Keratinocyte (primary cell): ENCODE measurements around the gene FUT8. TPM values are rescaled to one million over a fixed set of nuclear protein-coding genes. Genes with fewer than 3 reads are reported as not detected.

ENCODE experiments used
- DNase-seq: peaks from one replicate; pipeline ENCODE4 v3.0.0-alpha.2; 2011; ENCODE audit warnings: low read depth, missing footprints, low spot score
- FAIRE-seq: peaks from 2 replicates; lab custom pipeline; 2011; peaks lifted over from hg19 to GRCh38; lab: Jason Lieb, UNC
- H2AFZ ChIP-seq: 2 replicates; pipeline ENCODE4 v1.6.0; 2012; ENCODE audit warnings: low read length, control low read depth, inconsistent platforms; ENCODE audit not compliant: control insufficient read depth
- H3K27ac ChIP-seq: 2 replicates; pipeline ENCODE4 v1.5.1; 2011; ENCODE audit warnings: low read length; ENCODE audit not compliant: control insufficient read depth, insufficient read depth
- H3K27me3 ChIP-seq: 3 replicates; pipeline ENCODE4 v1.6.0; 2011; ENCODE audit warnings: low read length; ENCODE audit not compliant: control insufficient read depth, insufficient read depth; ENCODE audit errors: extremely low read depth
- H3K36me3 ChIP-seq, 2 experiments: 2 replicates in 1 of 2; 3 replicates in 1 of 2; pipeline ENCODE4 v1.5.1; 2011; ENCODE audit warnings: low read length in 2 of 2, mild to moderate bottlenecking in 1 of 2; ENCODE audit not compliant: control insufficient read depth in 2 of 2, insufficient read depth in 2 of 2; ENCODE audit errors: extremely low read depth in 1 of 2
- H3K4me1 ChIP-seq: 3 replicates; pipeline ENCODE4 v1.5.1; 2011; ENCODE audit warnings: low read length; ENCODE audit not compliant: control insufficient read depth, insufficient read depth; ENCODE audit errors: extremely low read depth
- H3K4me2 ChIP-seq: 3 replicates; pipeline ENCODE4 v1.6.0; 2011; ENCODE audit warnings: low read depth, low read length; ENCODE audit not compliant: control insufficient read depth, insufficient read depth; ENCODE audit errors: extremely low read depth
- H3K4me3 ChIP-seq, 3 experiments: fragments of 200-600 bp in 1 of 3; sonication (generic) in 1 of 3; 2 replicates in 2 of 3; 3 replicates in 1 of 3; pipeline ENCODE4 v1.5.1; 2011 to 2016; ENCODE audit warnings: low read length in 3 of 3, mild to moderate bottlenecking in 3 of 3, control low read depth in 2 of 3, inconsistent platforms in 1 of 3, low read depth in 1 of 3, mixed read lengths in 1 of 3, mixed run types in 1 of 3, moderate library complexity in 1 of 3; ENCODE audit not compliant: control insufficient read depth in 2 of 3, insufficient read depth in 2 of 3; ENCODE audit errors: extremely low read depth in 1 of 3
- H3K79me2 ChIP-seq: 2 replicates; pipeline ENCODE4 v1.6.0; 2012; ENCODE audit warnings: low read length; ENCODE audit not compliant: control insufficient read depth, insufficient read depth
- H3K9ac ChIP-seq: 3 replicates; pipeline ENCODE4 v1.6.0; 2011; ENCODE audit warnings: low read length; ENCODE audit not compliant: control insufficient read depth, insufficient read depth; ENCODE audit errors: extremely low read depth
- H3K9me1 ChIP-seq: 3 replicates; pipeline ENCODE4 v1.6.0; 2011; ENCODE audit warnings: low read length; ENCODE audit not compliant: control insufficient read depth, insufficient read depth; ENCODE audit errors: extremely low read depth
- H3K9me3 ChIP-seq: 2 replicates; pipeline ENCODE4 v1.5.1; 2012; ENCODE audit warnings: low read depth, low read length; ENCODE audit not compliant: control insufficient read depth
- H4K20me1 ChIP-seq: 3 replicates; pipeline ENCODE4 v1.6.0; 2011; ENCODE audit warnings: low read length; ENCODE audit not compliant: control insufficient read depth, insufficient read depth; ENCODE audit errors: extremely low read depth
- CTCF ChIP-seq, 3 experiments: IDR thresholded peaks in 1 of 3; conservative IDR thresholded peaks in 1 of 3; optimal IDR thresholded peaks in 1 of 3; 2 replicates in 2 of 3; 3 replicates in 1 of 3; pipeline versions ENCODE3 to v1.5.1; 2011; ENCODE audit warnings: low read length in 3 of 3, mild to moderate bottlenecking in 3 of 3, moderate library complexity in 2 of 3, control low read depth in 1 of 3, inconsistent platforms in 1 of 3; ENCODE audit not compliant: insufficient read depth in 2 of 3; ENCODE audit errors: extremely low read depth in 1 of 3
- EZH2 ChIP-seq: IDR thresholded peaks from one replicate; pipeline ENCODE4 v1.6.1; 2012; ENCODE audit warnings: inconsistent platforms, mild to moderate bottlenecking, low read length, moderate library complexity
- dilution Hi-C: fragments of 300-500 bp; cut with MboI; formaldehyde crosslinking; loops from one replicate; pipeline ENCODE4 v1.7.0; 2020; ENCODE audit warnings: low sequenced_read_pairs; ENCODE audit not compliant: extremely low pct_ligation_motif_present
- polyA plus RNA-seq, 5 experiments: library from polyadenylated mRNA; depleted of rRNA in 3 of 5; stranded (reverse) in 3 of 5; stranded (forward) in 1 of 5; unstranded in 1 of 5; fragments of >200 nt; gene quantifications; 1 replicate in 1 of 5; 2 replicates in 3 of 5; 3 replicates in 1 of 5; pipeline versions ENCODE4 v1.2.1 to v1.2.3, GENCODE V29; 2011 to 2012; ENCODE audit warnings: missing spikeins in 2 of 5, low read depth in 1 of 5, low replicate concordance in 1 of 5

The FUT8 gene
- polyA plus RNA-seq, 1 donor (not counting 4 experiments of a cell fraction or from before 2014, with no cell fraction given), result 12.5 TPM

- no peaks in the 10 kb centered on the region for H3K9me1 ChIP-seq
- TF ChIP-seq EZH2 (no peak), CTCF (optimal IDR thresholded peaks at IDR 0.05 in 1 of 3, IDR thresholded peaks at IDR 0.05 in 1 of 3, conservative IDR thresholded peaks at IDR 0.05 in 1 of 3; ENCODE audit: extremely low read depth in 1 of 3, insufficient read depth in 2 of 3, low read length in 3 of 3) (no peak)
- H3K4me2 ChIP-seq, result no peak overlapping the region
- H3K79me2 ChIP-seq, result no peaks in the 10 kb centered on the region
- H3K9me3 ChIP-seq, result no peaks in the 10 kb centered on the region
- no peaks in the 10 kb centered on the region for H3K27me3 ChIP-seq
- H3K9ac ChIP-seq, result no peak overlapping the region
- H4K20me1 ChIP-seq, result no peaks in the 10 kb centered on the region
- H2AFZ ChIP-seq, result no peak overlapping the region
- dilution Hi-C loops, result no loop called here
- FAIRE-seq, result no peak
- no peak for DNase-seq
- no peaks in the 10 kb centered on the region for H3K4me1 ChIP-seq
- H3K27ac ChIP-seq, result no peak overlapping the region
- no peak overlapping the region for H3K4me3 ChIP-seq
- no peaks in the 10 kb centered on the region for H3K36me3 ChIP-seq
Observed at GRCh38 chr14:65628664-65629063, 216.1 kb downstream of the FUT8 start.

- no peak overlapping the region for H3K27ac ChIP-seq
- no peaks in the 10 kb centered on the region for H3K9me1 ChIP-seq
- no peaks in the 10 kb centered on the region for H3K4me1 ChIP-seq
- FAIRE-seq (no peak), DNase-seq (no peak)
- TF ChIP-seq EZH2, result no peak
- no peak for TF ChIP-seq CTCF (optimal IDR thresholded peaks at IDR 0.05 in 1 of 3, IDR thresholded peaks at IDR 0.05 in 1 of 3, conservative IDR thresholded peaks at IDR 0.05 in 1 of 3; ENCODE audit: extremely low read depth in 1 of 3, insufficient read depth in 2 of 3, low read length in 3 of 3)
- no peaks in the 10 kb centered on the region for H3K79me2 ChIP-seq
- no peak overlapping the region for H3K4me2 ChIP-seq
- H3K9ac ChIP-seq, result no peak overlapping the region
- no peak overlapping the region for H3K4me3 ChIP-seq
- no peak overlapping the region for H2AFZ ChIP-seq
- dilution Hi-C loops, result no loop called here
- H3K9me3 ChIP-seq, result no peaks in the 10 kb centered on the region
- no peaks in the 10 kb centered on the region for H3K36me3 ChIP-seq
- no peaks in the 10 kb centered on the region for H3K27me3 ChIP-seq
- no peaks in the 10 kb centered on the region for H4K20me1 ChIP-seq
Observed at GRCh38 chr14:65631040-65631439, 218.5 kb downstream of the FUT8 start.
